ENCODE data around the gene TNFRSF25.

DNA sequence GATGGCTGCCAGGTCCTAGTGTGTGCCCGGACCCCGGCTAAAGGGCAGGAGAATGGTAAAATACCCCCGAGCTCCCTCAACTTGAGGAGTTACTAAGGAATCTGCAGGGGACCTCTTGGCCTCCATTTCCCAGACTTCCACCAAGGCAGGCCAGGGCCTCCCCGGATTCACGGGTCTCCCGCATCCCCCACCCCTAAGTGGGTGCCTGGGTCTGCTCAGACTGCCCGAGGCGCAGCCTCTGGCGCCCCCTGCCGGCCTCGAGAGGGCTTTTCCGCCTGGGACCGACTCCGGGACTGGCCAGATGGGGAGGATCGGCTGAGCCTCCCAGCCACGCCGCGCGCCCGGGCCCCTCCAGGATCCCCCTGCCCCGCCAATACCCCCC is 23.8 kb upstream of the TNFRSF25 start:
- TF ChIP-seq, protein P1, sequence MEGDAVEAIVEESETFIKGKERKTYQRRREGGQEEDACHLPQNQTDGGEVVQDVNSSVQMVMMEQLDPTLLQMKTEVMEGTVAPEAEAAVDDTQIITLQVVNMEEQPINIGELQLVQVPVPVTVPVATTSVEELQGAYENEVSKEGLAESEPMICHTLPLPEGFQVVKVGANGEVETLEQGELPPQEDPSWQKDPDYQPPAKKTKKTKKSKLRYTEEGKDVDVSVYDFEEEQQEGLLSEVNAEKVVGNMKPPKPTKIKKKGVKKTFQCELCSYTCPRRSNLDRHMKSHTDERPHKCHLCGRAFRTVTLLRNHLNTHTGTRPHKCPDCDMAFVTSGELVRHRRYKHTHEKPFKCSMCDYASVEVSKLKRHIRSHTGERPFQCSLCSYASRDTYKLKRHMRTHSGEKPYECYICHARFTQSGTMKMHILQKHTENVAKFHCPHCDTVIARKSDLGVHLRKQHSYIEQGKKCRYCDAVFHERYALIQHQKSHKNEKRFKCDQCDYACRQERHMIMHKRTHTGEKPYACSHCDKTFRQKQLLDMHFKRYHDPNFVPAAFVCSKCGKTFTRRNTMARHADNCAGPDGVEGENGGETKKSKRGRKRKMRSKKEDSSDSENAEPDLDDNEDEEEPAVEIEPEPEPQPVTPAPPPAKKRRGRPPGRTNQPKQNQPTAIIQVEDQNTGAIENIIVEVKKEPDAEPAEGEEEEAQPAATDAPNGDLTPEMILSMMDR (IDR thresholded peaks at IDR 0.05; ENCODE audit: low read length): peak; percentile 84
- TF ChIP-seq EZH2 (IDR thresholded peaks at IDR 0.05; ENCODE audit: borderline replicate concordance, low read length): no peak

Data from OCI-LY1 (cell line).